DMS79 (cell line): ENCODE results near the gene TAAR2.
"Not testable (repeated sequence)": the region's sequence is repeated elsewhere in the genome, so short reads cannot be mapped to it uniquely, and the experiment has no call there.

ENCODE experiments used
- DNase-seq: peaks from one replicate; lab custom pipeline; 2025; lab: John Stamatoyannopoulos, UW

TAAR2 gene

DNA sequence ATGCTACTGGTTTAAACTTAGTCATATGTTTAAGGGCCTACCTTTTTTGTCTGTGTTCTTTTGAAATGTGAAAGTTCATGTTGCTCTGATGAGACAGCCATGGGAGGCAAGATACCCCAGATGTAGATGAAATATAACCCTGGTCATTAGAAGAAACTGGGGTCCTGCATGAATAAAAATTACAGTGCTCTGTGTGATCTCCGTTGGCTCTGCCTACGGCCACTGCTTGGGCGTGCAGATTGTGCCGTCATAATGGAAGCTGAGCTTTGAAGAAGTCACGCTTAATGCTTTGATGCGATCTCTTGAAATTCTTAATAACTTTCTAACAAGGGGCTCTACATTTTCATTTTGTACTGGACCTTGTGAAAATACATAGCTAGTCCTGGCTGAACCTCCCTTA, at the start of gene TAAR2:
Gene TAAR2 (minus strand): TSS at position 101 of the 400 bp plus-strand sequence. CDS start 0 bp downstream, at position 101.
- DNase-seq, result no peak

DNA sequence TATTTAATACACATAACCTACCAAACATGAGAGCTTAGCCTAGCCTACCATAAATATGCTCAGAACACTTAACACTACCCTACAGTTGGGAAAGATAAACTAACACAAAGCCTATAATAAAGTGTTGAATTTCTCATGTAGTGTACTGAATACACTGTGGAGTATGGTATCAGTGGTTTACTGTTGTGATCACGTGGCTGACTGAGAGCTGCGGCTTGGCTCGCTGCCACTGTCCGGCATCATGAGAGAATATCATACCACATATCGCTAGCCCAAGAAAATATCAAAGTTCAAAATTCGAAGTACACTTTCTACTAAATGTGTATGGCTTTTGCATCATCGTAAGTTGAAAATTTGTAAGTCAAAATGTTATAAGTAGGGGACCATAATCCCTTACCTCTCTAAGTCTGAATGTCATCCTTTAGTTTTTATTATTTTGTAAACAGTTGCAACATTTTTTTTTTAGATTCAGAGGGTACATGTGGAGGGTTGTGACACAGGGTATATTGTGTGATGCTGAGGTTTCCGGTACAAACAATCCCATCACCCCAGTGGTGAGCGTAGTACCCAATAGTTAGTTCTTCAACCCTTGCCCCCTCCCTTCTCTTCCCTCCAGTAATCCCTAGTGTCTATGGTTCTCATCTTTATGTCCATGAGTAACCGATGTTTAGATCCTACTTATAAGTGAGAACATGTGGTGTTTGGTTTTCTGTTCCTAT, 49.5 kb upstream of the TAAR2 start:
- DNase-seq, result no peak

DNA sequence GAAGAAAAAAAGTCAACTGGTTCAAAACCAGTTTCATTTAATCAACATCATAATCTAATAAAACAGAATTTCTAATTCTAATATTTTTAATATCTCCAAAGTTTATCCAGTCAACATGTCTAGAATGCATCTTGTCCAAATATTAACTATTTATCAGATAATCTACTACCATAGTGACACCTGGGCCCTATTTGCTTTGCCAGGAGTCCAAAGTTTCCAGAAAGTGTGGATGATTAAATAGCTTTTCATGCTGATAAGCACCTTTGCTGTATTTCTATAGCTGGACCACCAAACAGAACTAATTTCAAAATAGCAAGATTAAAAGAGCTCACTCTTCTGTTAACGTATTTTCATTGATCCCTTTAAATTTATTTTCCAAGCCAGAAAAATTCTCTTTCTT, 47.2 kb upstream of the TAAR2 start:
- no peak for DNase-seq

- DNase-seq, result no peak
These were observed 45.7 kb upstream of the TAAR2 start for GRCh38 chr6:132669690-132670291.

DNA sequence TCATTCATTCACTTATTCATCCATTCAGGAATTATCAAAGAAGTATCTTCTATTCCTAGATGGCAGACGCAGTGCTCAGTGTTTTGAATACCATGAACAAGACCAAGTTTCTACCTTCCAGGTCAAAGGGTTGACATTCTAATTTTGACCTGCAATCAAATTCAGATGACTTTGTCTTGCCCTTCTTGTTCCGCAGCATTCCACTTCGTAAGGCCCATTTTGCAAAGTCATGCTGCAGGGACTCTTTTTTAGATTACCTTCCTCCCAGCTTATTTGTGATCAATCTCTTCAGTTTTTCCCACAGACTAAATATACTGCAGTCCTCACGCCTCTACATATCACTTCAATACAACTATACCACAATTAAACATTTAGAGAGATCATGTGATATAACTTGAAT, 42.0 kb upstream of the TAAR2 start:
- DNase-seq, result no peak

- DNase-seq, result no peak
These were observed 40.4 kb upstream of the TAAR2 start for GRCh38 chr6:132664309-132665034.

DNA sequence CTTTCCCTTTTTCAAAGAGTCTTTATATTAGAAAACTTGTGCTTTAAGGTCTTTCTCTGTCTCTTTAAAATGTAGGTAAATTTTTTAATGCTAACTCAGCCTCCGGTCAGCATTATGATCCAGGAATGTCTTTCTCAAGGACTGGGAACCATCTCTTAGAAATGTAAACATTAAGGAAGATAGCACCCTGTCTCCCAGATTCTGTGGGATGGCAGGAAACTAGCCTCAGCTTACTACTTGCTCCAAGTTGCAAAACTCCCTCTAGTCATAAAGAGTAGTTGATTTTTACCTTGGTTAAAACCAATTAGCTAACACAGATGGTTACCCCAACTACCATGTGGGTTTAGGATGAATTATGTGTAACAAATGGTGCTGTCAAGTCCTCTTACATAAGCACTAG, 39.6 kb upstream of the TAAR2 start:
- DNase-seq, result no peak

DNA sequence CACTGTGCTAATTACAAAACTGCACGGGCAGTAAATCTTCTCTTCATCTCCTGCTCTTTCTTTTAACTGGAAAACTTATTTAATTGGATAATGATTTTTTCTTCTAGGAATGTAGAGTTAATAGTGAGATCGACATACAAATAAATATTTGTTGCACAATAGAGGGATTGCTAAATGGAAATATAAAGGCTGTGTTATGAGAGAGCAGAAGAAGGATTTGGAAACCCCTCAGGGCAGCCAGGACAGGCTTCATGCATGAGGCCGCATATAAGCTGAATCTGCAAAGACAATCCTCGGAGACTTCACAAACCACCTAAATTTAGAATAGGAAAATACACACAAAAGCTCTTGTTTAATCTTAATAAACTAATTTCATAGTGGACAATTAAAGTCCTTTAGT, 37.8 kb upstream of the TAAR2 start:
- no peak for DNase-seq

DNA sequence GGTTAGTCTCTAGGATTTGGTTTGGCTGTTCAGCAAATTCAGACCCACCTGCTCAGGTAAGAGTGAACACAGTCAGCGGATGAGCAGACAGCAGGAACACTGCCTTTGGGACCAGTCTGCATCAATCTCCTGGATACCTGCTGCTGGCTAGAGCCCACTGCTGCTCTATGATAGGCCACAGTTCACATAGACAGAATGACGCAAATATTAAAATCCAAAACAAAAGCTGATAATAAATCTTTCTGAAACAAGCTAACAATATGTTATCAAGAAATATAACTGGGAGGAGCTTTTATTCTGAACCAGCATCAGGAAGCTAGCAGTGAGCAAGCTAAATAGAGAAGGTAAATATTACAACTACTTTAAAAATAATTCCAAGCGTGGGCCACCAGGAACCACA, 35.0 kb upstream of the TAAR2 start, which contains the start of gene TAAR1:
Gene TAAR1 (minus strand): TSS at position 101 of the 400 bp plus-strand sequence. CDS start 13,179 bp downstream, outside the sequence.
- no peak for DNase-seq

DNA sequence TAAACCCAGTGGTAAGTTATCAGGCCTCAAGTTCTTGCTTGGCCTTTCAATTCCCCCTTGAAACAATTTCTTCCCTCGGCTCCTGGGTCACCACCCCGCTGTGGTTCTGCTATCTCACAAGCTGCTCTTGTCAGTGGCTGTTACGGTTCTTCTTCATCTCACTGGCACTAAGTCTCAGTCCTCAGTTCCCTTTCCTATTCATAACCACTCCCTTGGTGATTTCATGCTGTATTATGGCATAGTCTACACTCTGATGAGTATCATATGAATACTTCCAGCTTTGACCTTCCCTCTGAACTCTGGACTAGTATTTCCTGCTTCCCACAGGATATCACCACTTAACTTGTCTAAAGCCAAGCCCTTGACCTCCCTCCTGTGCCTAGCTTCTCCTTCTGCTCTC, 27.0 kb upstream of the TAAR2 start:
- no peak for DNase-seq

- DNase-seq, result no peak
These were observed 26.4 kb upstream of the TAAR2 start for GRCh38 chr6:132650429-132650828.

DNA sequence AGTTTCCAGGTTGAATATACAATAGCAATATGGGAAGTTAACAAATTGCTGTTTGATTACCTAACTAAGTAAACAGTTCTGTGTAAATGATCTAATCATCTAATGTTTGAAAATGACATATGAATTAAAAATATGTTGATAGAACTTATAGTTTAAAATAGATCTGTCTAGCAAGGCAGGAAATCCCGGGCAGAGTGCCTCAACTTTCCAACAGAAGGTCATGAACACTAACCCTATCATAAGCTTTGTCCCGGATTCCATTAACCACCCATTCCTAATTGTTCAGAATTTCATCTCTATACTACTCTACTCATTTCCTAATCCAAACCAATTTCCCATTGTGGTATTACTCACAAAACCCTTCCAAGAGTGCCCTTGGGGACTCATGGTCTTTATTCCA, 24.8 kb upstream of the TAAR2 start:
- no peak for DNase-seq

GRCh38 chr6:132648356-132648755, 24.3 kb upstream of the TAAR2 start:
- no peak for DNase-seq

DNA sequence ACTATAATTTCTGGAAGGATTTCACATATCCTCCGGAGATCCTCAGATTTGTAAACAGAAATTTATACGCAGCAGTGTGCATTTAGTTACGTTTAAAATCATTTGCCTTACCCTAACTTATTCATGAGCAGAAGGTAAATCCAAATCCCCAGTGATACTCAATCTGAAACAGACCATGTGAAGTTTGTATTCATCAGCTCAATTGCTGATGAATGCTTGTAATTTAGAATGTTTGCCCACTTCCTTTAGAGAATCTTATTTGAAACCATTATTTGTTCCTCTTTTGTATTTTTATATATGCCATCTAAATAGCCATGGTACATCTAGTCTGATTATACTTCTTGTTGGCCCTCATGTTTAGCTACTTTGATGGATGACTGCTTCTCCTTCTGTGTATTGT, 19.5 kb upstream of the TAAR2 start:
- no peak for DNase-seq

DNA sequence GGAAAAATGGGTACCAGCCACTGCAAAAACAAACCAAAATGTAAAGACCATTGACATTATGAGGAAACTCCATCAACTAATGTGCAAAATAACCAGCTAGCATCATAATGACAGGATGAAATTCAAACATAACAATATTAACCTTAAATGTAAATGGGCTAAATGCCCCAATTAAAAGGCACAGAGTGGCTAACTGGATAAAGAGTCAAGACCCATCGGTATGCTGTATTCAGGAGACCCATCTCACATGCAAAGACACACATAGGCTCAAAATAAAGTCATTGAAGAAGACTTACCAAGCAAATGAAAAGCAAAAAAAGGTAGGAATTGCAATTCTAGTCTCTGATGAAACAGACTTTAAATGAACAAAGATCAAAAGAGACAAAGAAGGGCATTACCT, 13.1 kb upstream of the TAAR2 start:
- not testable (repeated sequence) for DNase-seq

DNA sequence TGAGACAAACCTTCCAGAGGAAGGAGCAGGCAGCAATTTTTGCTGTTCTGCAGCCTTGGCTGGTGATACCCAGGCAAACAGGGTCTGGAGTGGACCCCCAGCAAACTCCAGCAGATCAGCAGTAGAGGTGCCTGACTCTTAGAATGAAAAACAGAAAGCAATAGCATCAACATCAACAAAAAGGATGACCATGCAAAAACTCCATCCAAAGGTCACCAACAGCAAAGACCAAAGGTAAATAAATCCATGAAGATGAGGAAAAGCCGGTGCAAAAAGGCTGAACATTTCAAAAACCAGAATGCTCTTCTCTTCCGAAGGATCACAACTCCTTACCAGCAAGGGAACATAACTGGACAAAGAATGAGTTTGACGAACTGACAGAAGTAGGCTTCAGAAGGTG, 11.8 kb upstream of the TAAR2 start:
- not testable (repeated sequence) for DNase-seq

- not testable (repeated sequence) for DNase-seq
These were observed 11.2 kb upstream of the TAAR2 start for GRCh38 chr6:132635288-132635687.

DNA sequence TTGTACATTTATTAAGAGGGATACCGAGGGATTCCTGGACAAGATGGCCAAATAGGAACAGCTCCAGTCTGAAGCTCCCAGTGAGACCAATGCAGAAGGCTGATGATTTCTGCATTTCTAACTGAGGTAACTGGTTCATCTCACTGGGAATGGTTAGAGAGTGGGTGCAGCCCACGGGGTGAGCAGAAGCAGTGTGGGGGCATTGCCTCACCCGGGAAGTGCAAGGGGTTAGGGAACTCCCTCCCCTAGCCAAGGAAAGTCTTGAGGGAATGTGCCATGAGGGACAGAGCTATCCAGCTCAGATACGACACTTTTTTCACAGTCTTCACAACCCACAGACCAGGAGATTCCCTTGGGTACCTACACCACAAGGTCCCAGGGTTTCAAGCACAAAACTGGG, 10.7 kb upstream of the TAAR2 start:
- DNase-seq, result no peak

DNA sequence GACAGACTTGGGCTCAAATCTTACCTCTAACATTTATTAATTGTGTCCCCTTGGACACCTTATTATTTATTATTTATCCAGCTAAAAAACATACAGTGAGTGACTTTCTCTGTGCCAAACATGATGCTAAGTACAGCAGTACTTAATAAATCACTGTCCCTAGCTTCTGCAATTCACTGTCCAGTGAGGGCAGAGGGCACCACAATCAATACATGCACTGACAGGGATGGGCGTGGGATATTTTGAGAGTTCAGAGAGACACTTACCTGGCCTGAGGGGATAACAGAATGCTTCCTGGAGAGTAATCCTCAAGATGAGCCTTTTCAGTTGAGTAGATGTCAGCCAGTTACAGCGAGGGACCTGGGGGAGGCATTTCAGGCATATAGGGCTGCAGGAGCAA, 9.3 kb upstream of the TAAR2 start:
- no peak for DNase-seq

DNA sequence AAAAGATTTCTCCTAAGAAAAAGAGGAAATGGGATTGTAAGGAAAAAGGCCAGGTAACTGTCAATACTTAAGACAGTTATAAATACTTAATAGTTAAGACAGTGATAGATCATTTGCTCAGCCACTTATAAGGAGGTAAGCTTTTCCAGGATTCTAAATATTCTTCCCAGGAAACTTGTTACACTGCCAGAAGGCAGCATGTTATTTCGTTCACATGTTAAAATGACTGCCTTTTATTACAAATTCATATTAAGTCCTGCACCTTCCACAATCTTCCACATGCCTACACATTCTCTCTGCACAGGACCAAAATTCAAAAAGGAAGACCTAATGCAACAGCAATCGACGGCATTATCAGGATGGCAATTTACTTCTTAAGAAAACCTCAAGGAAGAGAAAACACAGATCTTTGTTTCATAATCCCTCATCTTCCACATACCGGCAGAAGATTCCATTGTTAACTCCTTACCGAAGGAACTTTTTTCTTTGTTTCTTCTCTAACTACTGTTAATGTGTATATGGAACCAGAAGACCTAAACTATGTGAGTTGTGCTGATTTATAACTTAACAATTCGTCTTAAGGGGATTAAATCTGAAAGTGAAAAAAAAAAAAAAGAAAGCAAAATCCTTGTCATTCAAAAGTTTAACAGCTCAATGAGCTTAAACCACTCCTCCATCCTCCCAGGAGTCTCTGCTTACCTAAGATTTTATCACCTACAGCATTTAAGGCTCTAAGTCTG, 799 bp downstream of the TAAR2 start:
- DNase-seq, result no peak

DNA sequence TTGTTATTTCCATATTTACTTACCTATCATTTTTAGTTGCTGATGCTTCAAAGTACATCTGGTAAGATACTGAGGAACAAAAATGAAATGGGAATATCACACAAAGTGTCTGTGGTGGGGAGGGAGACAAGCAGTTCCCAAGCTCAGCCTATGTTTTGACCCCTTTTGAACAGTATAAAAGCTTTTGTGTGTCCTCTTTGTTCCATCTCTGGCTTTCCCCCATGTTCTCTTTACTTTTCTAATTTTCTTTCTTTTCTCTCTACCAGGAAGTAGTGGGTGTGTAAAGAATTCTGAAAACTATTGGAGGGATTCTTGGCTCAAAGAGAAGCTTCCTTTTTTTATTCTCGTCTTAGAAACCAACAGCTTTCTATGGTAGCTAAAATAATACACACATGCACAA, 7.4 kb downstream of the TAAR2 start:
- no peak for DNase-seq

DNA sequence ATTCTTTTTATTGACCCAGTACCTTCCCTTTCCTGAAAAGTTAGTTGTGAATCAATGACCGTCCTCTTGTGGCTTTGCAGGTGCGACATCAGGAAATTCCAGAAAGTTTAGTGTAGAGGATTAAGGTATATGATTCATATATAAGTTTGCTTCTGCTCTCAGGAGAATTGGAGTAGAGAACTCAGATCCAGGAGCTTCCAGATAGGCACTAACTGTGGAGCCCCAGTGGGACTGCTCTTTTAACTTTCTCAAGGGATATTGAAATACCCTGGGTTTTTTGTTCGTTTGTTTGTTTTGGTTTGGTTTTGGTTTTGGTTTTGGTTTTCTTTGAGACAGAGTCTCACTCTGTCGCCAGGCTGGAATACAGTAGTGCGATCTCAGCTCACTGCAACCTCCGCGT, 9.5 kb downstream of the TAAR2 start:
- DNase-seq, result no peak
